GM12891 (cell line): ENCODE measurements around the gene ANKRD9.
A peak's percentile ranks its signal among the peaks of the same experiment; 100 is the strongest.

Experiments
- DNase-seq: peaks from one replicate; pipeline ENCODE4 v3.0.0; 2011; ENCODE audit warnings: low spot score; ENCODE audit not compliant: insufficient read length
- FAIRE-seq: peaks from 2 replicates; lab custom pipeline; 2011; peaks lifted over from hg19 to GRCh38; lab: Jason Lieb, UNC
- PAX5 ChIP-seq: IDR thresholded peaks from 2 replicates; pipeline ENCODE4 v1.6.1; 2011; ENCODE audit warnings: low read length, moderate library complexity, mild to moderate bottlenecking; ENCODE audit not compliant: insufficient read depth, severe bottlenecking
- POLR2A ChIP-seq: IDR thresholded peaks from 2 replicates; pipeline ENCODE4 v1.6.1; 2011; ENCODE audit warnings: low read depth, low read length, control low read depth
- POLR2AphosphoS5 ChIP-seq: IDR thresholded peaks from 2 replicates; pipeline ENCODE4 v1.6.1; 2011; ENCODE audit warnings: low read depth, low read length, control low read depth
- POU2F2 ChIP-seq: IDR thresholded peaks from 2 replicates; pipeline ENCODE4 v1.6.1; 2011; ENCODE audit warnings: low read depth, mild to moderate bottlenecking, control low read depth, low read length, moderate library complexity
- SPI1 ChIP-seq: IDR thresholded peaks from 2 replicates; pipeline ENCODE4 v1.6.1; 2011; ENCODE audit warnings: low read depth, low read length, control low read depth
- TAF1 ChIP-seq: IDR thresholded peaks from 2 replicates; pipeline ENCODE4 v1.6.1; 2011; ENCODE audit warnings: low read depth, low read length, control low read depth

Gene ANKRD9

GRCh38 chr14:102537981-102538601, 28.5 kb upstream of the ANKRD9 start:
- DNase-seq (no peak), FAIRE-seq (no peak)
- TF ChIP-seq POLR2AphosphoS5 (no peak), TAF1 (no peak), POLR2A (no peak), PAX5 (no peak), POU2F2 (no peak), SPI1 (no peak)

GRCh38 chr14:102532204-102532658, 22.7 kb upstream of the ANKRD9 start:
- no peak for TF ChIP-seq PAX5
- no peak for TF ChIP-seq SPI1
- no peak for TF ChIP-seq TAF1
- TF ChIP-seq POU2F2 = no peak
- no peak for TF ChIP-seq POLR2A
- TF ChIP-seq POLR2AphosphoS5 = no peak
- DNase-seq (no peak), FAIRE-seq (no peak)

GRCh38 chr14:102530828-102531478, 21.4 kb upstream of the ANKRD9 start:
- DNase-seq = no peak
- TF ChIP-seq POLR2AphosphoS5 (no peak), SPI1 (no peak), POLR2A (no peak), POU2F2 (no peak), TAF1 (no peak), PAX5 (no peak)
- FAIRE-seq = peak; percentile 59

- FAIRE-seq = no peak
- DNase-seq = no peak
- TF ChIP-seq POLR2AphosphoS5 (no peak), PAX5 (no peak), TAF1 (no peak), POLR2A (no peak), POU2F2 (no peak), SPI1 (no peak)
These were observed 19.0 kb upstream of the ANKRD9 start for GRCh38 chr14:102528431-102529170.

GRCh38 chr14:102525929-102526497, 16.4 kb upstream of the ANKRD9 start:
- no peak for TF ChIP-seq POU2F2
- TF ChIP-seq POLR2AphosphoS5 = no peak
- TF ChIP-seq PAX5 = no peak
- no peak for TF ChIP-seq TAF1
- TF ChIP-seq SPI1 = no peak
- TF ChIP-seq POLR2A = no peak
- DNase-seq (no peak), FAIRE-seq (no peak)

- DNase-seq = no peak
- no peak for TF ChIP-seq POLR2A
- 0 out of 2 replicates have a peak, but pooled peaks have one; percentile 21 for TF ChIP-seq SPI1
- FAIRE-seq = no peak
These were observed 15.8 kb upstream of the ANKRD9 start for GRCh38 chr14:102525219-102525928.

- TF ChIP-seq POU2F2 (peak; percentile 25; the same call in 1 of the 2 replicates), TAF1 (peak; percentile 36; the same call in 1 of the 2 replicates), POLR2AphosphoS5 (0 out of 2 replicates have a peak, but pooled peaks have one; percentile 53), SPI1 (no peak), PAX5 (no peak), POLR2A (peak; percentile 82)
- peak; percentile 98 for FAIRE-seq
- peak; percentile 99 for DNase-seq
These were observed 15.1 kb upstream of the ANKRD9 start for GRCh38 chr14:102524451-102525218.
